H9 (cell line): ENCODE results near the gene FARSA. TPM values are rescaled to one million over a fixed set of nuclear protein-coding genes. Genes with fewer than 3 reads are reported as not detected.
A peak's percentile ranks its signal among the peaks of the same experiment; 100 is the strongest.

Source experiments
- DNase-seq: peaks from one replicate; pipeline ENCODE4 v3.0.0-alpha.2; 2017
- H2AFZ ChIP-seq: one replicate; pipeline ENCODE4 v1.6.1; 2013; ENCODE audit warnings: mild to moderate bottlenecking, low read length, control low read depth, moderate library complexity
- H2AK5ac ChIP-seq: 2 replicates; pipeline ENCODE4 v1.6.1; 2013; ENCODE audit warnings: low read length, control low read depth, mixed read lengths; ENCODE audit not compliant: insufficient read length
- H2BK120ac ChIP-seq: one replicate; pipeline ENCODE4 v1.6.1; 2013; ENCODE audit warnings: low read depth, mild to moderate bottlenecking, low read length, control low read depth, inconsistent platforms; ENCODE audit not compliant: poor library complexity, severe bottlenecking
- H2BK12ac ChIP-seq: 2 replicates; pipeline ENCODE4 v1.6.1; 2013; ENCODE audit warnings: low read length, control low read depth, mixed read lengths, low read depth; ENCODE audit not compliant: insufficient read length
- H2BK15ac ChIP-seq: 2 replicates; pipeline ENCODE4 v1.6.1; 2013; ENCODE audit warnings: low read depth, low read length, control low read depth
- H2BK20ac ChIP-seq: one replicate; pipeline ENCODE4 v1.6.1; 2013; ENCODE audit warnings: low read depth, mild to moderate bottlenecking, low read length, control low read depth, inconsistent platforms; ENCODE audit not compliant: poor library complexity, severe bottlenecking
- H2BK5ac ChIP-seq: 2 replicates; pipeline ENCODE4 v1.6.1; 2013; ENCODE audit warnings: low read length, control low read depth, mixed read lengths; ENCODE audit not compliant: insufficient read length
- H3K14ac ChIP-seq: 2 replicates; pipeline ENCODE4 v1.6.1; 2013; ENCODE audit warnings: low read length, control low read depth; ENCODE audit not compliant: insufficient read depth
- H3K18ac ChIP-seq: 2 replicates; pipeline ENCODE4 v1.6.1; 2013; ENCODE audit warnings: low read depth, mild to moderate bottlenecking, mixed read lengths, low read length, control low read depth; ENCODE audit not compliant: insufficient read length
- H3K23ac ChIP-seq: 2 replicates; pipeline ENCODE4 v1.6.1; 2013; ENCODE audit warnings: low read length, control low read depth, mixed read lengths, low read depth; ENCODE audit not compliant: insufficient read length
- H3K23me2 ChIP-seq: 2 replicates; pipeline ENCODE4 v1.6.1; 2013; ENCODE audit warnings: low read depth, mild to moderate bottlenecking, mixed read lengths, low read length, control low read depth; ENCODE audit not compliant: insufficient read length, poor library complexity, severe bottlenecking
- H3K27ac ChIP-seq: 2 replicates; pipeline ENCODE4 v1.5.1; 2013; ENCODE audit warnings: low read length, control low read depth, mixed read lengths, low read depth; ENCODE audit not compliant: insufficient read length
- H3K27me3 ChIP-seq: 2 replicates; pipeline ENCODE4 v1.6.1; 2013; ENCODE audit warnings: low read length, control low read depth, inconsistent platforms; ENCODE audit not compliant: insufficient read depth
- H3K4ac ChIP-seq: 2 replicates; pipeline ENCODE4 v1.6.1; 2013; ENCODE audit warnings: low read depth, mild to moderate bottlenecking, control low read depth, inconsistent platforms, low read length, moderate library complexity
- H3K4me1 ChIP-seq: 2 replicates; pipeline ENCODE4 v1.6.1; 2013; ENCODE audit warnings: low read length, control low read depth, inconsistent platforms; ENCODE audit not compliant: insufficient read depth
- H3K4me2 ChIP-seq: 2 replicates; pipeline ENCODE4 v1.6.1; 2013; ENCODE audit warnings: low read length, control low read depth, mixed read lengths; ENCODE audit not compliant: insufficient read length, insufficient read depth
- H3K56ac ChIP-seq: 2 replicates; pipeline ENCODE4 v1.6.1; 2013; ENCODE audit warnings: low read depth, mild to moderate bottlenecking, mixed read lengths, low read length, control low read depth; ENCODE audit not compliant: insufficient read length
- H3K79me1 ChIP-seq: 2 replicates; pipeline ENCODE4 v1.6.1; 2013; ENCODE audit warnings: low read depth, mild to moderate bottlenecking, moderate library complexity, low read length, control low read depth, inconsistent platforms; ENCODE audit not compliant: insufficient read depth, poor library complexity, severe bottlenecking
- H3K79me2 ChIP-seq: 2 replicates; pipeline ENCODE4 v1.6.1; 2013; ENCODE audit warnings: low read length, control low read depth, inconsistent platforms; ENCODE audit not compliant: insufficient read depth
- H3K9ac ChIP-seq: 2 replicates; pipeline ENCODE4 v1.6.1; 2013; ENCODE audit warnings: low read length, control low read depth, mixed read lengths; ENCODE audit not compliant: insufficient read length; ENCODE audit errors: extremely low read depth
- H3K9me3 ChIP-seq: one replicate; pipeline ENCODE4 v1.6.1; 2013; ENCODE audit warnings: low read depth, low read length, inconsistent platforms; ENCODE audit not compliant: control insufficient read depth
- H3T11ph ChIP-seq: one replicate; pipeline ENCODE4 v1.6.1; 2013; ENCODE audit warnings: mild to moderate bottlenecking, low read length, control low read depth, inconsistent platforms
- H4K20me1 ChIP-seq: one replicate; pipeline ENCODE4 v1.6.1; 2013; ENCODE audit not compliant: control insufficient read depth, insufficient read length, insufficient read depth
- H4K5ac ChIP-seq: 2 replicates; pipeline ENCODE4 v1.6.1; 2013; ENCODE audit warnings: low read depth, mild to moderate bottlenecking, mixed read lengths, low read length, control low read depth; ENCODE audit not compliant: insufficient read length
- H4K8ac ChIP-seq: replicated peaks from 2 replicates; pipeline ENCODE4 v1.6.1; 2013; ENCODE audit warnings: low read length, control low read depth, mixed read lengths, low read depth; ENCODE audit not compliant: insufficient read length
- H4K91ac ChIP-seq: 2 replicates; pipeline ENCODE4 v1.6.1; 2013; ENCODE audit warnings: low read depth, mild to moderate bottlenecking, moderate library complexity, mixed read lengths, low read length, control low read depth; ENCODE audit not compliant: insufficient read length
- H3K27ac Mint-ChIP-seq, 3 experiments: 2 replicates in 2 of 3; 3 replicates in 1 of 3; pipeline ENCODE4 v1.8.0; 2020 to 2021; ENCODE audit warnings: mixed read lengths in 3 of 3, mild to moderate bottlenecking in 1 of 3, moderate library complexity in 1 of 3
- H3K27me3 Mint-ChIP-seq: 2 replicates; pipeline ENCODE4 v1.8.0; 2021; ENCODE audit warnings: low read depth, mild to moderate bottlenecking, moderate library complexity, mixed read lengths
- H3K36me3 Mint-ChIP-seq, 3 experiments: 2 replicates in 2 of 3; 3 replicates in 1 of 3; pipeline ENCODE4 v1.8.0; 2020 to 2021; ENCODE audit warnings: low read depth in 3 of 3, mixed read lengths in 3 of 3; ENCODE audit not compliant: insufficient read depth in 1 of 3
- H3K4me1 Mint-ChIP-seq, 2 experiments: 2 replicates each; pipeline ENCODE4 v1.8.0; 2020; ENCODE audit warnings: mixed read lengths in 2 of 2
- H3K4me3 Mint-ChIP-seq, 2 experiments: 2 replicates in 1 of 2; 3 replicates in 1 of 2; pipeline ENCODE4 v1.8.0; 2020 to 2021; ENCODE audit warnings: mild to moderate bottlenecking in 2 of 2, mixed read lengths in 2 of 2, moderate library complexity in 1 of 2
- H3K9me3 Mint-ChIP-seq, 2 experiments: 2 replicates in 1 of 2; 3 replicates in 1 of 2; pipeline ENCODE4 v1.8.0; 2020; ENCODE audit warnings: mild to moderate bottlenecking in 2 of 2, mixed read lengths in 2 of 2, moderate library complexity in 1 of 2
- WGBS: extraction: QIAGEN DNeasy Blood & Tissue Kit; methylation state at CpG from one replicate; pipeline ENCODE4 v1.1.7; 2013; ENCODE audit warnings: missing lambda C conversion rate, low lambda C conversion rate, mixed read lengths; ENCODE audit not compliant: insufficient read length; ENCODE audit errors: extremely low coverage; 5-methylcytosine and 5-hydroxymethylcytosine counted together
- total RNA-seq: library from RNA; stranded (reverse); gene quantifications from 2 replicates; pipeline ENCODE4 v1.2.1, GENCODE V29; 2021
- TF ChIP-seq, protein P1 (sequence below): fragments of 200-600 bp; sonication (generic); conservative IDR thresholded peaks from 3 replicates; pipeline ENCODE4 v1.8.0; 2021; ENCODE audit warnings: antibody characterized with exemption, mild to moderate bottlenecking

Gene FARSA
- total RNA-seq, 1 experiment from 2014 or later: 110 TPM

DNA sequence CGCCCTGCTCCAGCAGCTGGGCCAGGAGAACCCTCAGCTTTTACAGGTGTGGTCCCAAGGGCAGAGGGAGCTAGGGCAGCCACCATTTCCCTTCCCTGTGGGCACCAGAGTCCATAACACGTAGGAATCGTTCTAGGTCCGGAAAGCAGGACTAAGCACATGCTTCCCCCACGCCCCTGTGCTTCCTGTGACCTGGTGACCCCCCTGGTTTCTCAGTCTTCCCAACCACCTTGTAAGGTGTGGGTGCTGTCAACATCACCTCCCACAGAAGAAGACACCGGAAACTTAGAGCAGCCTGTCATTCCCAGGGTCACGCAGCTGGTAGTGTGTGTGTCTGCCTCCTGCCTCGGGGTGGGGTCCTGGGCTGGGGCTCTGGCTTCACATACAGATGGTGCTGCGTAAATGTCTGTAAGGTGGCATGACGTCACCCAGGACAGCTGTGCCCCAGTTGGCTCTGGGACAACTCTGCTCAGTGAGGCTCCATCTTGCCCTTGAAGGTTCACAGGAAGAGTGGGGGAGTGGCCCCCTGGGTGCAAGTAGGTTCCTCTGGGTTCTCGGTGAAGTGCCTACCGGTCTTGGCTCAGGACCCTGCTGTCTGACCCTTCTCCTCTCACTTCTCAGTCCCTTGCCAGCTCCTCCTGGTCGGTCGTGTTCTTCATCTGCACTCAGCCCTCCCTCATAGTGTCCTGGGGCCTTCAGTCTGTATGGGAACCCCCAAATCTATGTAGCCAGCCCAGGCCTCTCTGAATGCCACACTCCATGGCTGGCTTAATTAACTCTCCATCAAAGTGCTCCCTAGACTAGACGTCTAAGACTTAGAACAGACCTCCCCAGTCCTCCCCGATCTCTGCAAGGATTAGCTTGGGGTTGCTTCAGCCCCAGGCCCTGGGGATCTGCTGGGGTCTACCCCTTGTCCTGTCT is 16.1 kb upstream of the FARSA start:
- no peaks in the 10 kb centered on the region for H3K79me1 ChIP-seq
- H3K36me3 Mint-ChIP-seq: peaks cover 42 to 78% (median 71%) of the 10 kb centered on the region in 3 experiments
- H3K14ac ChIP-seq: no peak overlapping the region
- H2BK15ac ChIP-seq: no peak overlapping the region
- no peak overlapping the region for H4K5ac ChIP-seq
- no peak overlapping the region for H3K4me2 ChIP-seq
- H2BK120ac ChIP-seq: no peak overlapping the region
- H3K4me3 Mint-ChIP-seq: no peak overlapping the region
- no peaks in the 10 kb centered on the region for H3K9me3 ChIP-seq
- H3K79me2 ChIP-seq: no peaks in the 10 kb centered on the region; the same call in 1 of the 2 replicates
- H4K8ac ChIP-seq: no peak overlapping the region
- H3K27ac Mint-ChIP-seq: peak overlapping the region in 2 of 3 experiments; percentile 36 to 97; a peak in 2 of 7 replicates
- 0 out of 5 replicates have a peak, but pooled peaks cover 0 to 3% of the 10 kb centered on the region in 2 experiments for H3K9me3 Mint-ChIP-seq
- H3K4me1 Mint-ChIP-seq: peaks cover 19 to 34% of the 10 kb centered on the region in 2 experiments
- TF ChIP-seq, protein P1, sequence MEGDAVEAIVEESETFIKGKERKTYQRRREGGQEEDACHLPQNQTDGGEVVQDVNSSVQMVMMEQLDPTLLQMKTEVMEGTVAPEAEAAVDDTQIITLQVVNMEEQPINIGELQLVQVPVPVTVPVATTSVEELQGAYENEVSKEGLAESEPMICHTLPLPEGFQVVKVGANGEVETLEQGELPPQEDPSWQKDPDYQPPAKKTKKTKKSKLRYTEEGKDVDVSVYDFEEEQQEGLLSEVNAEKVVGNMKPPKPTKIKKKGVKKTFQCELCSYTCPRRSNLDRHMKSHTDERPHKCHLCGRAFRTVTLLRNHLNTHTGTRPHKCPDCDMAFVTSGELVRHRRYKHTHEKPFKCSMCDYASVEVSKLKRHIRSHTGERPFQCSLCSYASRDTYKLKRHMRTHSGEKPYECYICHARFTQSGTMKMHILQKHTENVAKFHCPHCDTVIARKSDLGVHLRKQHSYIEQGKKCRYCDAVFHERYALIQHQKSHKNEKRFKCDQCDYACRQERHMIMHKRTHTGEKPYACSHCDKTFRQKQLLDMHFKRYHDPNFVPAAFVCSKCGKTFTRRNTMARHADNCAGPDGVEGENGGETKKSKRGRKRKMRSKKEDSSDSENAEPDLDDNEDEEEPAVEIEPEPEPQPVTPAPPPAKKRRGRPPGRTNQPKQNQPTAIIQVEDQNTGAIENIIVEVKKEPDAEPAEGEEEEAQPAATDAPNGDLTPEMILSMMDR: no peak
- H3K23ac ChIP-seq: no peak overlapping the region
- H2BK20ac ChIP-seq: no peak overlapping the region
- no peak overlapping the region for H3K56ac ChIP-seq
- H2BK12ac ChIP-seq: no peak overlapping the region
- no CpG with 5 or more reads among the region's 16 CpGs for WGBS
- H3K23me2 ChIP-seq: no peaks in the 10 kb centered on the region
- no peak overlapping the region for H3T11ph ChIP-seq
- DNase-seq: no peak
- no peak overlapping the region for H3K9ac ChIP-seq
- no peak overlapping the region for H4K91ac ChIP-seq
- no peak overlapping the region for H3K18ac ChIP-seq
- H2BK5ac ChIP-seq: no peak overlapping the region
- no peak overlapping the region for H2AFZ ChIP-seq
- no peak overlapping the region for H2AK5ac ChIP-seq
- no peaks in the 10 kb centered on the region; the same call in 1 of the 2 replicates for H3K4me1 ChIP-seq
- H3K4ac ChIP-seq: no peak overlapping the region
- no peaks in the 10 kb centered on the region for H3K27me3 ChIP-seq
- H4K20me1 ChIP-seq: no peaks in the 10 kb centered on the region
- H3K27me3 Mint-ChIP-seq: no peaks in the 10 kb centered on the region
- no peak overlapping the region for H3K27ac ChIP-seq
